Erythroblast (primary cell): Measurements from ENCODE around the gene ST6GALNAC2.
"Not testable (repeated sequence)": the region's sequence is repeated elsewhere in the genome, so short reads cannot be mapped to it uniquely, and the experiment has no call there.

ENCODE experiments used
- GATA1 ChIP-seq: IDR thresholded peaks from 2 replicates; pipeline ENCODE4 v1.6.1; 2011; ENCODE audit warnings: low read depth, mild to moderate bottlenecking, control low read depth, low read length, moderate library complexity
- POLR2A ChIP-seq: IDR thresholded peaks from 2 replicates; pipeline ENCODE4 v1.6.1; 2011; ENCODE audit warnings: mild to moderate bottlenecking, low read length

DNA sequence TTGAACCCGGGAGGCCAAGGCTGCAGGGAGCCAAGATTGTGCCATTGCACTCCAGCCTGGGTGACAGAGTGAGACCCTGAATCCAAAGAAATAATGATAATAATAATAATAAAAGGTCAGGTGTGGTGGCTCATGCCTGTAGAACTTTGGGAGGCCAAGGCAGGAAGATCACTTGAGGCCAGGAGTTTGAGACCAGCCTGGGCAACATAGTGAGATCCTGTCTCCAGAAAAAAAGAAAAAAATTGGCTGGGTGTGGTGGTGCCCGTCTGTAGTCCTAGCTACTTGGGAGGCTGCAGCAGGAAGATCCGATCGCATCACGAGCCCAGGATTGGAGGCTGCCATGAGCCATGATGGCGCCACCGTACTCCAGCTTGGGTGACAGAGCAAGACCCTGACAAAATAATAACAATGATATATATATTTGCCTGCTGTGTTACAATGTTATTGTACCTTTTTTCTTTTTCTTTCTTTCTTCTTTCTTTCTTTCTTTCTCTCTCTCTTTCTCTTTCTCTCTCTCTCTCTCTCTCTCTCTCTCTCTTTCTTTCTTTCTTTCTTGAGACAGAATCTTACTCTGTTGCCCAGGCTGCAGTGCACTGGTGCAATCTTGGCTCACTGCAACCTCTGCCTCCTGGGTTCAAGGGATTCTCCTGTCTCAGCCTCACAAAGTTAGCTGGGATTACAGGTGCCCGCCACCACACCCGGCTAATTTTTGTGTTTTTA is 51.9 kb downstream of the ST6GALNAC2 start:
- not testable (repeated sequence) for TF ChIP-seq POLR2A, GATA1
